A549 (cell line): ENCODE results near the gene MAST3. TPM values are rescaled to one million over a fixed set of nuclear protein-coding genes. Genes with fewer than 3 reads are reported as not detected.

Experiments used
- ATAC-seq, 2 experiments: fragments of 200-7000 bp in 1 of 2; fragments of >200 bp in 1 of 2; cut with Nextera tagmentation in 1 of 2; cut with Tn5 transposase in 1 of 2; 3 replicates each; pipeline versions ENCODE4 v1.8.0 to v1.9.1; 2018 to 2020; ENCODE audit warnings: mild to moderate bottlenecking in 1 of 2, moderate library complexity in 1 of 2
- CTCF ChIA-PET: fragments of 300-600 bp; sonication (Branson Sonifier 250); formaldehyde crosslinking; extraction: SDS; loops from one replicate; lab custom pipeline; 2021; ENCODE audit warnings: antibody characterized with exemption, inconsistent platforms; lab: Yijun Ruan, JAX
- POLR2A ChIA-PET: fragments of 350-600 bp; formaldehyde crosslinking; extraction: SDS; loops from one replicate; lab custom pipeline; 2021; ENCODE audit warnings: antibody characterized with exemption, inconsistent platforms; lab: Yijun Ruan, JAX
- DNase-seq, 2 experiments: peaks; one replicate each; pipeline versions ENCODE4 v3.0.0 to v3.0.0-alpha.2; 2011 to 2016; ENCODE audit warnings: low read depth in 1 of 2, low spot score in 1 of 2
- FAIRE-seq: peaks from 2 replicates; lab custom pipeline; 2011; peaks lifted over from hg19 to GRCh38; lab: Jason Lieb, UNC
- H3K27ac ChIP-seq, 2 experiments: fragments of >200 bp; sonication (Bioruptor Twin); formaldehyde crosslinking; 3 replicates each; pipeline ENCODE4 v1.5.1; 2016 to 2017
- H3K4me1 ChIP-seq: fragments of >200 bp; sonication (Bioruptor Twin); formaldehyde crosslinking; 3 replicates; pipeline ENCODE4 v1.6.1; 2016
- H3K4me2 ChIP-seq: fragments of >200 bp; sonication (Bioruptor Twin); formaldehyde crosslinking; 3 replicates; pipeline ENCODE4 v1.6.1; 2016
- H3K4me3 ChIP-seq: fragments of >200 bp; sonication (Bioruptor Twin); formaldehyde crosslinking; 3 replicates; pipeline ENCODE4 v1.5.1; 2016
- H3K9me3 ChIP-seq: fragments of >200 bp; sonication (Bioruptor Twin); formaldehyde crosslinking; 3 replicates; pipeline ENCODE4 v1.6.1; 2016
- ELK1 ChIP-seq: fragments of 150-350 bp; IDR thresholded peaks from 2 replicates; pipeline ENCODE4 v1.6.1; 2014; ENCODE audit warnings: low read depth, mild to moderate bottlenecking, low read length
- EP300 ChIP-seq, 2 experiments: fragments of >200 bp; sonication (Bioruptor Twin); formaldehyde crosslinking; IDR thresholded peaks; 2 replicates in 1 of 2; 3 replicates in 1 of 2; pipeline ENCODE4 v1.6.1; 2016 to 2017
- ESRRA ChIP-seq: fragments of 150-350 bp; IDR thresholded peaks from 2 replicates; pipeline ENCODE4 v1.6.1; 2014; ENCODE audit warnings: mild to moderate bottlenecking, low read length, borderline replicate concordance
- FOSB ChIP-seq: fragments of 250-450 bp; sonication (Bioruptor Pico); IDR thresholded peaks from 2 replicates; pipeline ENCODE4 v1.5.0; 2020; ENCODE audit warnings: mild to moderate bottlenecking, moderate library complexity
- GATA3 ChIP-seq: IDR thresholded peaks from 2 replicates; pipeline ENCODE4 v1.6.1; 2012; ENCODE audit warnings: borderline replicate concordance
- HOXB5 ChIP-seq: fragments of 250-450 bp; sonication (Bioruptor Pico); IDR thresholded peaks from 2 replicates; pipeline ENCODE4 v1.5.0; 2020; ENCODE audit warnings: mild to moderate bottlenecking, moderate library complexity
- KDM1A ChIP-seq: fragments of 200-600 bp; sonication (generic); IDR thresholded peaks from 2 replicates; pipeline ENCODE4 v1.6.1; 2016; ENCODE audit warnings: low read depth, mild to moderate bottlenecking
- MAZ ChIP-seq: fragments of 150-350 bp; IDR thresholded peaks from 2 replicates; pipeline ENCODE4 v1.6.1; 2014; ENCODE audit warnings: antibody characterized with exemption, low read depth, low read length, borderline replicate concordance
- MYC ChIP-seq: IDR thresholded peaks from 2 replicates; pipeline ENCODE4 v1.6.1; 2012; ENCODE audit warnings: mild to moderate bottlenecking, inconsistent platforms, low read length, improper control_type of control experiment, borderline replicate concordance
- NPAS2 ChIP-seq: fragments of 250-450 bp; sonication (Bioruptor Pico); IDR thresholded peaks from 2 replicates; pipeline ENCODE4 v1.8.0; 2022; ENCODE audit warnings: mild to moderate bottlenecking, moderate library complexity, borderline replicate concordance
- PBX3 ChIP-seq: IDR thresholded peaks from 2 replicates; pipeline ENCODE4 v1.6.1; 2012
- POLR2A ChIP-seq: IDR thresholded peaks from 2 replicates; pipeline ENCODE4 v1.6.1; 2012; ENCODE audit warnings: mild to moderate bottlenecking, low read length
- RARB ChIP-seq: fragments of 250-450 bp; sonication (Bioruptor Pico); IDR thresholded peaks from 2 replicates; pipeline ENCODE4 v1.8.0; 2021; ENCODE audit warnings: mild to moderate bottlenecking, moderate library complexity
- REST ChIP-seq: fragments of 200-600 bp; sonication (generic); IDR thresholded peaks from 2 replicates; pipeline ENCODE4 v1.6.1; 2016; ENCODE audit warnings: antibody characterized with exemption, mild to moderate bottlenecking, moderate library complexity
- ZSCAN20 ChIP-seq: fragments of 250-450 bp; sonication (Bioruptor Pico); IDR thresholded peaks from 2 replicates; pipeline ENCODE4 v1.8.0; 2022; ENCODE audit warnings: mild to moderate bottlenecking, moderate library complexity
- WGBS: methylation state at CpG from one replicate; pipeline ENCODE4 v1.1.6; 2017; ENCODE audit errors: missing lambda C conversion rate; 5-methylcytosine and 5-hydroxymethylcytosine counted together
- polyA plus RNA-seq, 4 experiments: library from polyadenylated mRNA; depleted of rRNA in 3 of 4; stranded (reverse); fragments of >200 nt; fragmentation: RNase III in 1 of 4; extraction: RNeasy Plus Mini Kit Qiagen cat#74134 plus additional on column Dnase treatment in 1 of 4; gene quantifications; 2 replicates in 3 of 4; 3 replicates in 1 of 4; pipeline ENCODE4 v1.2.3, GENCODE V29; 2011 to 2017

Gene MAST3
- polyA plus RNA-seq, 2 of the 4 experiments (the other 2 are of a cell fraction): 1.3 to 2.5 TPM

- H3K9me3 ChIP-seq: no peaks in the 10 kb centered on the region
- POLR2A ChIA-PET: interaction anchor here (0.6 to 1.0 kb wide), 2 partner anchors 10 to 77 kb away, joined by 3 to 4 read pairs; no protein-coding TSS in a partner anchor
- CTCF ChIA-PET: no interaction called here
- no peak for FAIRE-seq
- peaks cover 6% of the 10 kb centered on the region; the same call in 1 of the 3 replicates for H3K4me1 ChIP-seq
- peak overlapping the region; percentile 52 for H3K4me3 ChIP-seq
- TF ChIP-seq FOSB (CRISPR knock-in tag) (no peak), EP300 (IDR thresholded peaks at IDR 0.05) (no peak), GATA3 (no peak), NPAS2 (CRISPR knock-in tag) (no peak), POLR2A (no peak), RARB (CRISPR knock-in tag) (no peak), ELK1 (no peak), MAZ (no peak)
- TF ChIP-seq, all 56 proteins: peak for 0
- Histone ChIP-seq H3K4me2 (peak overlapping the region; percentile 86), H3K27ac (peak overlapping the region; percentile 54 to 76)
- peak; percentile 17 to 27; a peak in 1 of 6 replicates for ATAC-seq
- no peak for DNase-seq
- WGBS: 57% methylated on average over 22 of the region's 22 CpGs
Observed at GRCh38 chr19:18097993-18098890, 664 bp downstream of the MAST3 start.

GRCh38 chr19:18098891-18099622 lies 1.5 kb downstream of the MAST3 start:
- CTCF ChIA-PET: interaction anchor here (1.1 kb wide), 1 partner anchor 13 kb away, joined by 3 read pairs; no protein-coding TSS in a partner anchor
- WGBS: 83% methylated on average over 21 of the region's 34 CpGs

More at GRCh38 chr19:18098891-18099622, 1.5 kb downstream of the MAST3 start:
- POLR2A ChIA-PET: no interaction called here
- no peak for TF ChIP-seq POLR2A
- TF ChIP-seq ESRRA: no peak
- TF ChIP-seq NPAS2 (CRISPR knock-in tag): no peak
- no peak for TF ChIP-seq ZSCAN20 (CRISPR knock-in tag)
- TF ChIP-seq KDM1A: no peak
- no peak for TF ChIP-seq REST
- no peak for TF ChIP-seq MYC
- no peak for TF ChIP-seq EP300 (IDR thresholded peaks at IDR 0.05)
- no peak for TF ChIP-seq HOXB5
- no peak for TF ChIP-seq PBX3
- Histone ChIP-seq H3K27ac (no peak overlapping the region), H3K4me2 (no peak overlapping the region), H3K9me3 (no peaks in the 10 kb centered on the region), H3K4me1 (peaks cover 11% of the 10 kb centered on the region), H3K4me3 (no peak overlapping the region)
- FAIRE-seq (no peak), ATAC-seq (no peak), DNase-seq (no peak)
